ENCODE measurements around the gene OR2L8. TPM values are rescaled to one million over a fixed set of nuclear protein-coding genes. Genes with fewer than 3 reads are reported as not detected.

The OR2L8 gene
- total RNA-seq, 1 experiment from 2014 or later: not detected

DNA sequence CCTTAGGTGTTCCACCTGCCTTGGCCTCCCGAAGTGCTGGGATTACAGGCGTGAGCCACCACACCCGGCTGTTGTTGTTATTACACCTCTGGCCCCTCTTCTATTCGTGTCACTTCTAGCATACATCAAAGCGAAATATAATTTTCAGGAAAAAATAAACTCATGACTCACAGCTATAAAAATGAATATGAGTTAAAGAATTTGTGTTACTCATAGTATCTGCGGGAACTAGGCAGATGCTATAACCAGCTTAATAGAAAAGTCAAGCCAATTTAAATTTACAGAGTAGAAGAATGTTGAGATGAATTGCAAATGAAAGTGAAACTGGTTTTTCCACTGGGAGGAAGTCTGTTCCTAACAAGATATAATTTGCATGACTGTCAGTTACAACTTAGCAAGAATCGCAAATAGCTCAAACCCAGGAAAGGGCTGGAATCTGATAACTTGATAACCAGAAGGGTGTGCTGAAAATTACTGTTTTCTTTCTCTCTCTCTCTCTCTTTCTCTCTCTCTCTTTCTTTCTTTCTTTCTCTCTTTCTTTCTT, 42.1 kb upstream of the OR2L8 start:
- CTCF ChIA-PET: interaction anchor here (1.0 to 1.6 kb wide), 2 partner anchors 10 to 346 kb away, joined by 3 to 5 read pairs; partner anchors contain the start of gene OR2W3
- Mint-ChIP-seq H3K36me3 (ENCODE audit: insufficient read depth, unreplicated experiment) (no peaks in the 10 kb centered on the region), H3K4me3 (ENCODE audit: unreplicated experiment) (peak overlapping the region; percentile 79), H3K27ac (ENCODE audit: low read depth, unreplicated experiment) (peak overlapping the region; percentile 99), H3K27me3 (ENCODE audit: insufficient read depth, unreplicated experiment) (no peaks in the 10 kb centered on the region), H3K9me3 (ENCODE audit: unreplicated experiment) (peaks cover 14% of the 10 kb centered on the region), H3K4me1 (ENCODE audit: insufficient read depth, unreplicated experiment) (peaks cover 20% of the 10 kb centered on the region)
- peak; percentile 79 for DNase-seq (ENCODE audit: unreplicated experiment)
- BruUV-seq (replicated peaks): no TSS peak
- POLR2A ChIA-PET: interaction anchor here (0.6 to 1.2 kb wide), 4 partner anchors 11 to 338 kb away, joined by 3 read pairs; no protein-coding TSS in a partner anchor
- TF ChIP-seq, protein P1, sequence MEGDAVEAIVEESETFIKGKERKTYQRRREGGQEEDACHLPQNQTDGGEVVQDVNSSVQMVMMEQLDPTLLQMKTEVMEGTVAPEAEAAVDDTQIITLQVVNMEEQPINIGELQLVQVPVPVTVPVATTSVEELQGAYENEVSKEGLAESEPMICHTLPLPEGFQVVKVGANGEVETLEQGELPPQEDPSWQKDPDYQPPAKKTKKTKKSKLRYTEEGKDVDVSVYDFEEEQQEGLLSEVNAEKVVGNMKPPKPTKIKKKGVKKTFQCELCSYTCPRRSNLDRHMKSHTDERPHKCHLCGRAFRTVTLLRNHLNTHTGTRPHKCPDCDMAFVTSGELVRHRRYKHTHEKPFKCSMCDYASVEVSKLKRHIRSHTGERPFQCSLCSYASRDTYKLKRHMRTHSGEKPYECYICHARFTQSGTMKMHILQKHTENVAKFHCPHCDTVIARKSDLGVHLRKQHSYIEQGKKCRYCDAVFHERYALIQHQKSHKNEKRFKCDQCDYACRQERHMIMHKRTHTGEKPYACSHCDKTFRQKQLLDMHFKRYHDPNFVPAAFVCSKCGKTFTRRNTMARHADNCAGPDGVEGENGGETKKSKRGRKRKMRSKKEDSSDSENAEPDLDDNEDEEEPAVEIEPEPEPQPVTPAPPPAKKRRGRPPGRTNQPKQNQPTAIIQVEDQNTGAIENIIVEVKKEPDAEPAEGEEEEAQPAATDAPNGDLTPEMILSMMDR (IDR thresholded peaks at IDR 0.05; ENCODE audit: unreplicated experiment): no peak
- intact Hi-C loops (cut with micrococcal nuclease): loop anchor here (1.0 to 2.0 kb wide), 2 partner anchors 160 to 225 kb away; no protein-coding TSS in a partner anchor

DNA sequence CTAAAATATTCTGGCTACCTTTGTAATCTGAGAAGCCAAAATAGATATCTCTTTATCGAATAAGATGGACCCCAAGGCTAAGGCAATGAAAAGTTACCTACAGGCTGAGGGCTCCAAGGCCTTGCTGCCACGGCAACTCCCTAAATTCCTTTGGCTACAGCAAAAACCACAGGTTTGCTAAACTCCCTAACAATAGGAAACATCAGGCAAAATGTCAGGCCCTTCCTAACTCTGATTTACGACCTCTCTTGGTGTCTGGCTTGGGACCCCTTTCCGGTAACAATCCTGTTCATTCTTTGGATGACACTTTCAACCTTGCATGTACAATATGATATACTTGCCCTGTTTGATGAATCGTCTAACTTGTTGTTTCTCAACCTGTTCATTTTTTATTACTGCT, 39.9 kb upstream of the OR2L8 start:
- peaks cover 20% of the 10 kb centered on the region for H3K4me1 Mint-ChIP-seq (ENCODE audit: insufficient read depth, unreplicated experiment)
- peaks cover 23% of the 10 kb centered on the region for H3K9me3 Mint-ChIP-seq (ENCODE audit: unreplicated experiment)
- BruUV-seq (replicated peaks): no TSS peak
- no peak for DNase-seq (ENCODE audit: unreplicated experiment)
- H3K36me3 Mint-ChIP-seq (ENCODE audit: insufficient read depth, unreplicated experiment): no peaks in the 10 kb centered on the region
- no peaks in the 10 kb centered on the region for H3K27me3 Mint-ChIP-seq (ENCODE audit: insufficient read depth, unreplicated experiment)
- ChIA-PET CTCF (no interaction called here), POLR2A (no interaction called here)
- H3K4me3 Mint-ChIP-seq (ENCODE audit: unreplicated experiment): no peak overlapping the region
- TF ChIP-seq, protein P1 (IDR thresholded peaks at IDR 0.05; ENCODE audit: unreplicated experiment): no peak
- no peak overlapping the region for H3K27ac Mint-ChIP-seq (ENCODE audit: low read depth, unreplicated experiment)
- intact Hi-C loops (cut with micrococcal nuclease): no loop called here

DNA sequence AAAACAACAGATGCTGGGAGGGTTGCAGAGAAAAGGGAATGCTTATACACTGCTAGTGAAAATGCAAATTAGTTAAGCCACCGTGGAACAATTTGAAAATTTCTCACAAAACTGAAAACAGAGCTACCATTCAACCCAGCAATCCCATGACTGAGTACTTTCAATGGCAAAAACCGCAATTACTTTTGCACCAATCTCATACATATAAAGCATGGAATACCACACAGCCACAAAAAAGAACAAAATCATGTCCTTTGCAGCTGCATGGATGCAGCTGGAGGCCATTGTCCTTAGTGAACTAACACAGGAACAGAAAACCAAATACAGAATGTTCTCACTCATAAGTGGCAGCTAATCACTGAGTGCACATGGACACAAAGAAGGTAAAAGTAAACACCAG, 34.9 kb upstream of the OR2L8 start:
- intact Hi-C loops (cut with micrococcal nuclease): loop anchor here (1.0 kb wide), 1 partner anchor 232 kb away; no protein-coding TSS in a partner anchor
- BruUV-seq (replicated peaks): no TSS peak
- no peak for DNase-seq (ENCODE audit: unreplicated experiment)
- Mint-ChIP-seq H3K4me3 (ENCODE audit: unreplicated experiment) (no peak overlapping the region), H3K9me3 (ENCODE audit: unreplicated experiment) (peaks cover 13% of the 10 kb centered on the region), H3K27ac (ENCODE audit: low read depth, unreplicated experiment) (no peak overlapping the region), H3K4me1 (ENCODE audit: insufficient read depth, unreplicated experiment) (peaks cover 24% of the 10 kb centered on the region), H3K27me3 (ENCODE audit: insufficient read depth, unreplicated experiment) (no peaks in the 10 kb centered on the region), H3K36me3 (ENCODE audit: insufficient read depth, unreplicated experiment) (no peaks in the 10 kb centered on the region)
- ChIA-PET CTCF (interaction anchor here (0.6 to 1.4 kb wide), 10 partner anchors 10 to 524 kb away, joined by 3 to 4 read pairs (median 3); partner anchors contain the start of gene OR2AJ1), POLR2A (interaction anchor here (1.0 kb wide), 1 partner anchor 29 kb away, joined by 3 read pairs; no protein-coding TSS in a partner anchor)
- TF ChIP-seq, protein P1 (IDR thresholded peaks at IDR 0.05; ENCODE audit: unreplicated experiment): no peak

DNA sequence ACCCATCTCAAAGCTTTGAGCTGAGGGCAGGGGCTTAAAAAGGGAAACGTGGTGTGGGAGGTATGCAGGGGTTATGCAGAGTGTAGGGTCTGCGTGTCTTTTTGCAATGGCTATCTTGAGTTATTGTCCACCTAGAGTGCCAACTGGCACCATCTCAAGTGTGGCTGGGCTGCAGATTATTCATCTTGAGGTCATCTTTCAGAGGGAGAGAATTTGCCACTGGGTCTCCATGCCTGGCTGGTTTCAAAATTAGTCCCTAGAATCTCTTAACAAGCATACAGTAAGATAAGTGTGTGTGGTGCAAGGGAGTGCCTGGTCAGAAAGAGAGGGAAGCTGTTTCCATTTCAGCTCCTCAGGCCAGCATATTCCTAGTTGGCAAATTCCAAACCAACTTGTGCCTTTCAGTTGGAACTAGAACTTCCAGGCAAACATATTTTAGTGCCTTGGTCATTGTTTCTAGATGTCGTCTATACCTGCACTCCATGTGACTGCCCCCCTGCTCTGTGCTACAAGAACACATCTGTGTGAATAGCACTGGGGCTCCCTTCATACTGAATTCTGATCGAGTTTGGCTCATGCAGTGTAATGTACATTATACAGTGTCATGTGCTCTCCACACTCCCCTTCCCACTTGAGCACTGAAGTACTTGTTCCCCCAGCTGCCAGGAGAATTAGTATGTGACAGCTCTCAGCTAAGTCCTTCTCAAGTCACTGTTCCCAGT, 33.6 kb upstream of the OR2L8 start:
- no peak overlapping the region for H3K4me3 Mint-ChIP-seq (ENCODE audit: unreplicated experiment)
- no peaks in the 10 kb centered on the region for H3K27me3 Mint-ChIP-seq (ENCODE audit: insufficient read depth, unreplicated experiment)
- no TSS peak for BruUV-seq (replicated peaks)
- peaks cover 8% of the 10 kb centered on the region for H3K9me3 Mint-ChIP-seq (ENCODE audit: unreplicated experiment)
- intact Hi-C loops (cut with micrococcal nuclease): loop anchor here (1.0 kb wide), 1 partner anchor 234 kb away; no protein-coding TSS in a partner anchor
- TF ChIP-seq, protein P1 (IDR thresholded peaks at IDR 0.05; ENCODE audit: unreplicated experiment): no peak
- no peaks in the 10 kb centered on the region for H3K36me3 Mint-ChIP-seq (ENCODE audit: insufficient read depth, unreplicated experiment)
- ChIA-PET POLR2A (interaction anchor here (1.1 kb wide), 1 partner anchor 10 kb away, joined by 3 read pairs; the partner anchor contains the start of gene OR2AJ1), CTCF (interaction anchor here (0.9 to 1.4 kb wide), 3 partner anchors 10 to 243 kb away, joined by 4 to 5 read pairs (median 4); partner anchors contain the start of gene OR2AJ1)
- peaks cover 24% of the 10 kb centered on the region for H3K4me1 Mint-ChIP-seq (ENCODE audit: insufficient read depth, unreplicated experiment)
- DNase-seq (ENCODE audit: unreplicated experiment): peak; percentile 47
- peak overlapping the region; percentile 3 for H3K27ac Mint-ChIP-seq (ENCODE audit: low read depth, unreplicated experiment)
